Activated naive CD4-positive, alpha-beta T cell treated with anti-CD3 and anti-CD28 coated beads, Interleukin-2, amount 50 U/mL, for 24 hours (primary cell): ENCODE data around the gene GPR35.
A peak's percentile ranks its signal among the peaks of the same experiment; 100 is the strongest.

ENCODE experiments used
- H3K27ac Mint-ChIP-seq: one replicate; pipeline ENCODE4 v1.8.0; 2021; ENCODE audit warnings: mild to moderate bottlenecking, mixed read lengths
- H3K27me3 Mint-ChIP-seq: one replicate; pipeline ENCODE4 v1.8.0; 2021; ENCODE audit warnings: mixed read lengths
- H3K36me3 Mint-ChIP-seq: one replicate; pipeline ENCODE4 v1.8.0; 2021; ENCODE audit warnings: mixed read lengths
- H3K4me1 Mint-ChIP-seq: one replicate; pipeline ENCODE4 v1.8.0; 2021; ENCODE audit warnings: mixed read lengths
- H3K4me3 Mint-ChIP-seq: one replicate; pipeline ENCODE4 v1.8.0; 2021; ENCODE audit warnings: mild to moderate bottlenecking, mixed read lengths
- H3K9me3 Mint-ChIP-seq: one replicate; pipeline ENCODE4 v1.8.0; 2021; ENCODE audit warnings: mixed read lengths

Gene GPR35

DNA sequence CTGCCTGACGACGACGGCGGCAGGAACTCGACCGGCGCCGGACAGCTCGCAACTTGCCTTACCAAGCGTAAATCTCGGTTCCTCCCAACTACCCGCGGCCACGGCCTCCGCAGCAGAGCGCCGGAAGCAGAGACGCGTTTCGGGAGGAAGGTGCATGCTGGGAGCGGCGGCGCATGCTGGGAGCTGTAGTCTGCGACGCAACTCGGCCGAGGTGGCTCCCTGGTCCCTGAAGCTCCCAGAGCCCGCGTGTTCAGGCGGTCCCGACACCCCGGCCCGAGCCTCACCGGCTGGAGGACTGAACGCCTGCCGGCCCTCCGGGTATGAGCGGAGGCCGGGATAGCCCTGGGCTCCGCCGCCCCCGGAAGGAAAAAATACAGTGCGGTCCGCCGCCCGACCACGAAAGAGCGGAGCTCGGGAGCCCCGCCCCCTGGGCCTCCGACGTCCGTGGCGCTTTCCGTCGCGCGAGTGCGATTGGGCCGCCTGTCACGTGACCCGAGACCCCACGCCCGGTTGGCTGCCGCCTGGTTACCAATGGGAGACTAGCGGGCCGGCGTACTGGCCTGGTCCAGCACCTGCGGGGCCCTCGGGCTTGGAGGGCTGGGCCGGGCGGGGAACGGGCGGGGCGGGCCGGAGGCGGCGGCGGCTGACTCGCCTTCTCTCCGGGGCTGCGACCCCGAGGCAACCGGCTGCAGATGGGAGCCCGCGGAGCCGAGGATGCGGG lies 38.9 kb upstream of the GPR35 start, which contains the start of gene CAPN10:
Gene CAPN10, plus strand, starts transcription at position 537 of the 721 bp plus-strand sequence. Its CDS starts 178 bp downstream, at position 715.
- peak within 1 kb of the TSS; percentile 90 for H3K27ac Mint-ChIP-seq
- H3K4me3 Mint-ChIP-seq = peak within 1 kb of the TSS; percentile 94
- peaks cover 47% of the 10 kb centered on the region for H3K4me1 Mint-ChIP-seq
- peaks cover 2% of the 10 kb centered on the region for H3K36me3 Mint-ChIP-seq
- H3K27me3 Mint-ChIP-seq = no peaks in the 10 kb centered on the region
- H3K9me3 Mint-ChIP-seq = no peaks in the 10 kb centered on the region

DNA sequence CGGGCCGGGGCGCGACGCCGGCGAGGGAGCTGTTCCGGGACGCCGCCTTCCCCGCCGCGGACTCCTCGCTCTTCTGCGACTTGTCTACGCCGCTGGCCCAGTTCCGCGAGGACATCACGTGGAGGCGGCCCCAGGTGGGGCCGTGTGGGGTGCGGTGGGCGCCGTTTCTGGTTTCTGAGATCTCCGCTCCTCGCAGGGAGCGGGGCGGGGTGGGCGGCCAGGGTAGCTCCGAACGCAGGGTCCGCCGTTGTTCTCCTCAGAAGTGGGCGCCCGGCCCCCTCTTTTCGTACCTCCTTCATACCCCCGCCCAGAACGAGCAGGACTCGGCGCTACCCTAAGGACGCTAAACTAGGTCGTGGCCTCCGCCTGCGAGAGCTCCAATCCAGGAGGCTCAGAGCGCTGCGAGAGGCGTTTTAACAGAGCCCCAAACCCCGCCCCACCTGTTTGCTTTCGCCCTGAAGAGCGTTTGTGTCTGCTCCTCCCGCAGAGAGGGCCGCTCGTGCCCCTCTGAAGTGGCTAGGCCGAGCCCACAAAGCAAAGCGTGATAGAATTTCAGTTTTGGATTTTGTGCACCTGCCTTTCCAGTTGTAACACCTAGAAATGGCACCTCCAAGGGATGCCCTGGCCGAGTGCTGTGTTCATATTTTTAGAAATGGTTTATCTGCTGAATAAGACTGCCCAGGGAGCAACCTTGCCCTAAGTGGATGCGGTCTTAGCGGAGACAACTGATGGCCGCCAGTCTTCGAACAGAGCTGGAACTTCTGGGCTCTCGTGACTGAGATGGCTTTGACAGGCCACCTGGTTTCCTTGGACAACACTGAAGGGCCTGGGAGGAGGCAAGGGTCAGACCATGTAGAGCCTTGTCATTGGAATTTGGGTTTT lies 38.1 kb upstream of the GPR35 start:
- Mint-ChIP-seq H3K4me3 (peak overlapping the region; percentile 94), H3K36me3 (no peaks in the 10 kb centered on the region), H3K27ac (peak overlapping the region; percentile 84), H3K4me1 (peaks cover 44% of the 10 kb centered on the region), H3K9me3 (no peaks in the 10 kb centered on the region), H3K27me3 (no peaks in the 10 kb centered on the region)

DNA sequence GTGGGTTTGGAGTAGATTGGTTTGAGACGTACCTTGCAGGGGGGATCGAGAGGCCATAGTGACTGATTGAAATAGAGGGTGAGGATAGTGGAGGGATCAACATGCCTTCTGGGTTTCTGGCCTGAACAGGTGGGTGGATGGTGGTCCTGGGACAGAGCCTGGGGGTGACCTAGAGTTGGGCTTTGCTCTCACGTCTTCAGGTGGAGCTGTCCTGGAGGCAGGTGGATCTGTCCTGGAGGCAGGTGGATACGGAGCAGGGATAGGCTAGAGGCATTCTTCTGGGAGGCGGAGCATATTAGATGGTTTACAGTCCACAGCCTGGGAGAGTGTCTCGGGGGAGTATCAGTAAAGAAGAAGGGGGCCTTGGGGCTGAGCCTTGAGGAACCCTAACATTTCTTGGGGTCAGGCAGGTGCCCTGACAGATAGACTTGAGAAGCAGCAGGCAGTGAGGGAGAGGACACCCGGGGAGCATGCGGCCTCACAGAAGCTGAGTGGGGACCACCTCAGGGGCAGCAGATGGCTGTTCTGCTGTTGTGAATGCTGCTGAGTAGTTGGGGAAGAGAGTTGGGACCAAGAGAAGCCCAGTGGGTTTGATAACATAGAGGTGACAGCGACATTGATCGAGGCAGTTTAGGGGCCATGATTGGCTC lies 37.1 kb upstream of the GPR35 start:
- H3K4me3 Mint-ChIP-seq = peak overlapping the region; percentile 94
- H3K27me3 Mint-ChIP-seq = no peaks in the 10 kb centered on the region
- H3K9me3 Mint-ChIP-seq = no peaks in the 10 kb centered on the region
- peak overlapping the region; percentile 8 for H3K27ac Mint-ChIP-seq
- H3K36me3 Mint-ChIP-seq = no peaks in the 10 kb centered on the region
- H3K4me1 Mint-ChIP-seq = peaks cover 36% of the 10 kb centered on the region

DNA sequence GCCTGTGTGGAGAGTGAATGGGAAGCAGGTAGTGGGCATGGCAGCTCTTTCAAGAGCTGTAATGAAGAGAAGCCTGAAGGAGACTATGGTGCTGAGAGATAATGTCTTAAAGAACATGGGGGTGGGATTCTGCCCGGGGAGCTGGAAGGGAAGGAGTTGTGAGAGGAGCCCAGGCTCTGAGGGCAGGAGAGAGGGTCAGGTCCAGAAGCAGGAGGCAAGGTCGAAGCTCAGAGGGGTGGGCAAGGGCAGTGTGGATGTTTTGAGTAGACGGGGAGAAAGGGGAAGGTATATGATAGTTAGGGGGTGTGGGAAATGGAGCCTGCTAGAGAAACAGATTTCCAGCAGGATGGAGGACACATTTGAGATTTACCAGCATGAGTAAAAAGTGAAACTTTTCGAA lies 36.6 kb upstream of the GPR35 start:
- H3K4me3 Mint-ChIP-seq = peak overlapping the region; percentile 94
- H3K27me3 Mint-ChIP-seq = no peaks in the 10 kb centered on the region
- peaks cover 33% of the 10 kb centered on the region for H3K4me1 Mint-ChIP-seq
- H3K27ac Mint-ChIP-seq = peak overlapping the region; percentile 32
- H3K9me3 Mint-ChIP-seq = no peaks in the 10 kb centered on the region
- no peaks in the 10 kb centered on the region for H3K36me3 Mint-ChIP-seq

- no peak overlapping the region for H3K27ac Mint-ChIP-seq
- H3K4me1 Mint-ChIP-seq = peaks cover 30% of the 10 kb centered on the region
- H3K27me3 Mint-ChIP-seq = no peaks in the 10 kb centered on the region
- H3K9me3 Mint-ChIP-seq = no peaks in the 10 kb centered on the region
- no peak overlapping the region for H3K4me3 Mint-ChIP-seq
- H3K36me3 Mint-ChIP-seq = no peaks in the 10 kb centered on the region
These were observed 35.9 kb upstream of the GPR35 start for GRCh38 chr2:240589375-240589774.

DNA sequence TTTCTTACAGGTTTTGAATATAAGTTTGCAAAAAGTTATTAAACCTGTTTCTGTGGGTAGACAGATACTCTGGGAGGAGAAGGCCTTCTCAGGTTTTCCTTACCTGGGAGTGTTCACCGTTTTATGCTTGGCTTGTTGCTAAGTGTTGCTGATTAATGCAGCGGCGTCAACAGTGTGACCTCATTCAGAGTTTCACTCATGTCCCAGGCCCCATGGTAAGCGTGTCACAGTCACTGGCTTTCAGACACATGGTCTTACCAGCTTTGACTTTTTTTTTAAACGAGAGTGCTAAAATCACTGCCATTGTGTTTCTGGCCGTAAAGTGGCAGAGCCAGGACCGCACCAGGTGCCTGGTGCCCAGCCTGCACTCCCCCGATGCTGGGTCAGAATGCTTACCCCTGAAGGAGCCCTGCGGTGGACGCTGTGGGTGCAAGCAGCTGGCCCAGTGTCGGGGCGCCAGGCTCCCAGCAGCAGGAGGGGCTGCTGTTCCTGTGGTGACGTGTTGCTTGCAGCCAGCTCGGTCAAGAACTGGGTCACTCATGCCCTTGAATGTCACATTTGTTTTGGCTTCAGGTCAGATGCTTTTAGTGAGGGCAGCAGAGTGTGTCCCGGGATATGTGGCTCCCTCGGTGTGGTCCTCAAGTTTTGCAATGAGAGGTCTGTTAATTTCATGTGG lies 35.3 kb upstream of the GPR35 start:
- Mint-ChIP-seq H3K36me3 (no peaks in the 10 kb centered on the region), H3K4me1 (peaks cover 24% of the 10 kb centered on the region), H3K4me3 (no peak overlapping the region), H3K9me3 (no peaks in the 10 kb centered on the region), H3K27ac (no peak overlapping the region), H3K27me3 (no peaks in the 10 kb centered on the region)

- H3K4me1 Mint-ChIP-seq = peaks cover 22% of the 10 kb centered on the region
- H3K4me3 Mint-ChIP-seq = no peak overlapping the region
- H3K9me3 Mint-ChIP-seq = no peaks in the 10 kb centered on the region
- H3K36me3 Mint-ChIP-seq = no peaks in the 10 kb centered on the region
- H3K27ac Mint-ChIP-seq = no peak overlapping the region
- no peaks in the 10 kb centered on the region for H3K27me3 Mint-ChIP-seq
These were observed 34.6 kb upstream of the GPR35 start for GRCh38 chr2:240590681-240591111.

- no peaks in the 10 kb centered on the region for H3K9me3 Mint-ChIP-seq
- H3K36me3 Mint-ChIP-seq = no peaks in the 10 kb centered on the region
- H3K4me1 Mint-ChIP-seq = peaks cover 22% of the 10 kb centered on the region
- H3K27me3 Mint-ChIP-seq = no peaks in the 10 kb centered on the region
- no peak overlapping the region for H3K27ac Mint-ChIP-seq
- no peak overlapping the region for H3K4me3 Mint-ChIP-seq
These were observed 34.1 kb upstream of the GPR35 start for GRCh38 chr2:240591226-240591625.

DNA sequence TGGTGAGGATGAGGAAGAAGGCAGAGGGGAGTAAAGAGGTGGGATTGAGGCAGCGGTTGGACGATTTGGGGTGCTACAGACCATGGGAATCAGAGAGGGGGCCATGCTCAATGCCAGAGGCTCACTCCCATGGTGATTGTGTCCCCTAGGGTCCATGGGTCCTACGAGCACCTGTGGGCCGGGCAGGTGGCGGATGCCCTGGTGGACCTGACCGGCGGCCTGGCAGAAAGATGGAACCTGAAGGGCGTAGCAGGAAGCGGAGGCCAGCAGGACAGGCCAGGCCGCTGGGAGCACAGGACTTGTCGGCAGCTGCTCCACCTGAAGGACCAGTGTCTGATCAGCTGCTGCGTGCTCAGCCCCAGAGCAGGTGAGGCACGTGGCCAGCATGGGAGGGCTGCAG lies 33.5 kb upstream of the GPR35 start:
- Mint-ChIP-seq H3K27ac (no peak overlapping the region), H3K36me3 (no peaks in the 10 kb centered on the region), H3K9me3 (no peaks in the 10 kb centered on the region)

GRCh38 chr2:240593026-240593702 lies 32.1 kb upstream of the GPR35 start:
- no peak overlapping the region for H3K27ac Mint-ChIP-seq
- H3K4me1 Mint-ChIP-seq = peaks cover 11% of the 10 kb centered on the region
- H3K4me3 Mint-ChIP-seq = no peak overlapping the region
- no peaks in the 10 kb centered on the region for H3K27me3 Mint-ChIP-seq
- no peaks in the 10 kb centered on the region for H3K36me3 Mint-ChIP-seq
- H3K9me3 Mint-ChIP-seq = no peaks in the 10 kb centered on the region

More for the DNA sequence above, 33.5 kb upstream of the GPR35 start:
- H3K4me1 Mint-ChIP-seq = peaks cover 22% of the 10 kb centered on the region
- H3K4me3 Mint-ChIP-seq = no peak overlapping the region
- H3K27me3 Mint-ChIP-seq = no peaks in the 10 kb centered on the region

GRCh38 chr2:240593703-240594451 lies 31.4 kb upstream of the GPR35 start:
- Mint-ChIP-seq H3K9me3 (no peaks in the 10 kb centered on the region), H3K4me1 (peaks cover 4% of the 10 kb centered on the region), H3K4me3 (no peak overlapping the region), H3K36me3 (no peaks in the 10 kb centered on the region), H3K27ac (no peak overlapping the region), H3K27me3 (no peaks in the 10 kb centered on the region)

- Mint-ChIP-seq H3K4me3 (no peak overlapping the region), H3K27ac (no peak overlapping the region), H3K4me1 (no peaks in the 10 kb centered on the region), H3K27me3 (no peaks in the 10 kb centered on the region), H3K36me3 (no peaks in the 10 kb centered on the region), H3K9me3 (no peaks in the 10 kb centered on the region)
These were observed 30.5 kb upstream of the GPR35 start for GRCh38 chr2:240594511-240595380.

- Mint-ChIP-seq H3K9me3 (no peaks in the 10 kb centered on the region), H3K4me1 (no peaks in the 10 kb centered on the region), H3K4me3 (no peak overlapping the region), H3K36me3 (no peaks in the 10 kb centered on the region), H3K27me3 (no peaks in the 10 kb centered on the region), H3K27ac (no peak overlapping the region)
These were observed 29.8 kb upstream of the GPR35 start for GRCh38 chr2:240595381-240596079.
